Astrocyte of the hippocampus (primary cell): ENCODE data around the gene ZNF784.
"Not testable (repeated sequence)": the region's sequence is repeated elsewhere in the genome, so short reads cannot be mapped to it uniquely, and the experiment has no call there.

Experiments
- DNase-seq: peaks from one replicate; pipeline ENCODE4 v3.0.0; 2011; ENCODE audit warnings: low read depth, low spot score

Gene ZNF784

DNA sequence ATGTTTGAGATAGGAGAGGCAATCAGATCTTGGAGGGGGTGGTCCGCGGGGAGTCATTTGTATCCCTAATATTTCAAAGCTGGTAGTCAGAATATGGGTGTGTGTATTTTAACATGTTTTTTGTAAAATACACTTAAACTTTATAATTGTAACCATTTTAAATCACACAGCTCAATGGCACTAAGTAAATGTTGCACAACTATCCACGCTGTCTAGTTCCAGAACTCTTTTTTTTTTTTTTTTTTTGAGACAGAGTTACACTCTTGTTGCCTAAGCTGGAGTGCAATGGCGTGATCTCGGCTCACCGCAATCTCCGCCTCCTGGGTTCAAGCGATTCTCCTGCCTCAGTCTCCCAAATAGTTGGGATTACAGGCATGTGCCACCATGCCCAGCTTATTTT is 40.5 kb downstream of the ZNF784 start:
- not testable (repeated sequence) for DNase-seq

DNA sequence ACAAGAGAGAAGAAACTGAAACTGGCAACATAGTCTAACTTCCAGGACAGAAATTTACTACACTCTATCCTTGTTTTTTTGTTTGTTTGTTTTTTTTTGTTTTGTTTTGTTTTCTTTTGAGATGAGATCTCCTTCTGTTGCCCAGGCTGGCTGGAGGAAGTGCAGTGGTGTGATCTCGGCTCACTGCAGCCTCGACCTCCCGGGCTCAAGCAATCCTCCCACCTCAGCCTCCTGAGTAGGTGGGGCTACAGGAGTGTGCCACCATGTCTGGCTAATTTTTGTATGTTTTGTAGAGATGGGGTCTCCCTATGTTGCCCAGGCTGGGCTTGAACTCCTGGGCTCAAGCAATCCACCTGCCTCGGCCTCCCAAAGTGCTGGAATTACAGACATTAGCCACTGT is 42.1 kb downstream of the ZNF784 start:
- DNase-seq, result not testable (repeated sequence)

DNA sequence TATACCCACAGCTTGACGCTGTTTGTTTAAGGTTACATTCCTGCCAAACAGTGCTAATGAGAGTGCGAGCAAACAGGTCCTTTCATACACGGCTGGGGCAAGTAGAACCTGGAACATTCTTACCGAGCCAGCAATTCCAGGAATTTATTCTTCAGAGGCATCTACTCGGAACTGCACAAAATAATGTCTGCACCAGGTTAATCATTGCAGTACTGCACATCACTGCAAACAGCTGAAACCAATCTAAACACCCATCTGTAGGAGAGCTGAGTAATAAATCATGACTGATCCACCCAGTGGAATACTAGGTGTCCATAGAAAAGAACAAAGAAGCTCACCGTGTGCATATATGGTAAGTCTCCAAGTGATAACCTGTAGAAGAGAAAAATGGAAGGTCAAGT is 42.5 kb downstream of the ZNF784 start:
- peak; percentile 22 for DNase-seq

DNA sequence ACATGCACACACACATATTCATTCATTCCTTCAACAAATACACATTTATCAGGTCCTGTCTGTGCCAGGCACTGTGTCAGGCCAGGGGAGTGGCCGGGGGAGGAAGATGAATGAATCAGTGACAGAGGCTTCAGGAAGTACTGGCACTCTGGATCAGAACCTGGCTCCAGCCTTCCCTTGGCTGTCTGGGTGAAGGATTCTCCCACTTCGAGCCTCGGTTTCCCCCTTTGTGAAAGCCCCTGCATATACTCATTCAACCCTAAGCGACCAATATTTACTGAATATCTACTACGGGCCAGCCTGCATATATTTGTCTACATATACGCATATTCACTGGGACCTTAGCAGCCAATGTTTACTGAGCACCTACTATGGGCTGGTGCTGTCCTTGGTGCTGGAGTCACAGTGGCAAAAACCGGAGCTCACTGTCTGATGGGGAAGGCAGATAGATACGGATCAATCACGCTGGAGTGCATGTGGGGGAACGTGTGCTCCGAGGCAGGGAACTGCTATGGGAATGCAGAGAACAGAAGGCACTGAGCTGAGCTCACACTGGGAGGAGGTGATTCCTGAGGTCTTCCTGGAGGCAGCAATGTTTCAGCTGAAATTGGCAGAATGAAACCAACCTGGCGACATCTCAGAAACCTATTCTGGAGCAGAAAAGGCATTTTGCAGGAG is 43.1 kb downstream of the ZNF784 start:
- DNase-seq, result peak; percentile 16

DNA sequence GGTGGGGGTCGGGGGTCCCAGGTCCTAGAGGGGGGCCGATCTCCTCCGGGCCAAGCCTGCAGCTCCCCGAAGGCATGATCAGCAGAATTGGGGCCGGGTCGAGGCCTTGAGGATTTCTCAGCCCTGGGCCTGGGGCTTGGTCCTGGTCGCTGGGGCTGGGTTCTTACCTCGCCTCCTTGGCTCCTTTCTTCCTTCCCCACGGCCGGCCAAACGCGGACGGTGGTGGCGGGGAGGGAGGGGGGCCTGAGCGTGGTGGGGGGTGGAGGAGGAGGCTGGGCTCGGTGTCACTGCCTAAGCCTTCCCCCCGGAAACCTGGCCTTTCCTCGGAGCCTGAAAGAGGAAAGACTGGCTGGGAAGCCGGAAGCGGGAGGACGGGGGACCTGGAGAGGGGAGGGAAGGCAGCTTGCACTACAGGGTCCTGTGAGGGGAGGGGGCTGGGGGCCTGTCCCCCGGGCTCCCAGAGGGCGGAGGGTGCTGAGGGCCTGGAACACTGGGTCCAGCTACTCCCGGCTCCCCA is 43.7 kb downstream of the ZNF784 start, which contains the start of gene ZNF579:
TSS of gene ZNF579 (minus strand) at position 221 of the 517 bp plus-strand sequence. CDS start 1,209 bp downstream, outside the sequence.
- peak; percentile 95 for DNase-seq

DNA sequence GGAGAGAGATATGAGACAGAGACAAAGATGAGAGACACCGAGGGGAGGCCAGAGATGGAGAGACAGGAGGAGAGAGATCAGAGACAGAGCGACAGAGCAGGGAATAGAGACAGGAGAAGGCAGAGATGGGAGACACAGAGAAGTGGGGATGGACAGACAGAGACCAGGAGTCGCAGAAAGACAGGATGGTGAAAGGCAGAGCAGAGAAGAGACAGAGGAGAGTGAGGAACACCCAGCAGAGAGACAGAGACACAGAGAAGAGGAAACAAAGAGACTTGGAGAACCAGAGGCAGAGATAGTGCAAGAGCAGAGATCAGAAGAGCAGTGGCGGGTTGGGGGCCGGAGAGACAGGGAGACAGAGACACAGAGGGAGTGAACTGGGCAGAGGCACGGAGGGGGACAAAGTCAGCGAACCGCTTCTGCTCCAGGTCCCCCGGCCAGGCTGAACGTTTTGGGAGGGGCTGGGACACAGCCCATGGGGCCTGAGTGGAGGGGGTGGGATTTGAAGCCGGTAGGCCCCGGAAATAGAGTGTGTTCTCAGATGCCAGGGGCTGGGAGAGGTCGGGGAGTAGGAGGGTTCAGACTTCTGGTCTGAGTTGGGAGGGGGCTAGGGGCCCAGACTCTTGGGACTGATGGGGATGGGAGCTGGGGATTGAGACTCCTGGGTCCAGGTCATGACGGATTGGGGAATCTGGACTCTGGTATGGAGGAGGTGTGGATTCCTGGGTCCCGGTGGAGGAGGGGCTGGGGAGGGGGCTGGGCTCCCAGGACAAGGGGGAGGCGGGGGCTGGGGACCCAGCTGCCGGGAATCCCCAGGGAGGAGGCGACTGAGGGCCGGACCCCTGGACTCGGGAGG is 44.4 kb downstream of the ZNF784 start:
- DNase-seq, result peak; percentile 77

DNA sequence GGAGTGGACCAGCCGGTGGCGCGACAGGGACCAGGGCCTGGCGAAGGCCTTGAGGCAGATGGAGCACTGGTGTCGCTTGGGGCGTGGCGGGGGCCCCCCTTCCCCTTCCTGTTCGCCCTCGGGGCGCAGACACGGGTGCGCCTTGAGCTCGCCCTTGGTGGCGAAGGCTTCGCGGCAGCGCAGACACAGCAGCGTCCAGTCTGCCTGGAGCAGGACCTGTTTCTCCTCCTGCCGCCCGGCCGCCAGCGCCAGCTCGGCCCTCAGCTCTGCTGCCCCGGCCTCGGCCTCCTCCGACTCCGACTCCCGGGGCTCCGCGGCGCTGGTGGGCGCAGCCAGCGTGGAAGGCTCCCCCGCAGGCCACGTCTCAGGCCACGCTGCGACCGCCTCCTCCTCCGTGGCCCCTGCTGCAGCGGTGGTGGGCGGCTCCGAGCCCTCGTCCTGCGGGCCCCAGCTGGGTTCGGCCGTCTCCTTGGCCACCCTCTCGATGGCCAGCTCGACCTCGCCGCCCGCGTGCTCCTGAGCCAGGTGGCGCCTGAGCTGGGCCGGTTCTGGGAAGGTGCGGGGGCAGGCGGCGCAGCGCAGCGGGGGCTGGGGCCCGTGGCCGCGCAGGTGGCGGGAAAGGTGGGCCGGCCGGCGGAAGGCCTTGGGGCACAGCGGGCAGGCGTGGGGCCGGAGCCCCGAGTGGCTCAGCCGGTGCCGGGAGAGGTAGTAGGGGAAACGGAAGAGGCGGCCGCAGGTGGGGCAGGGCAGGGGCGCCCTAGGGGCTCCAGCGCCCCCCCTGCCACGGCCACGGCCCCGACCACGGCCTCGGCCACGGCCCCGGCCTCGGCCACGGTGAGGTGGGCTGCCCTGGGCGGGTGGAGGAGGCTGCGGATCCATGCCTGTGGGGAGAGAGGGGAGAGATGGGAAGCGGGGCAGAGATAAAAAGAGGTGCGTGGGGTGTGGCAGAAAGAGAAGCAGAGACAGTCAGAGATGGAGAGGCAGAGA is 45.3 kb downstream of the ZNF784 start:
- no peak for DNase-seq

DNA sequence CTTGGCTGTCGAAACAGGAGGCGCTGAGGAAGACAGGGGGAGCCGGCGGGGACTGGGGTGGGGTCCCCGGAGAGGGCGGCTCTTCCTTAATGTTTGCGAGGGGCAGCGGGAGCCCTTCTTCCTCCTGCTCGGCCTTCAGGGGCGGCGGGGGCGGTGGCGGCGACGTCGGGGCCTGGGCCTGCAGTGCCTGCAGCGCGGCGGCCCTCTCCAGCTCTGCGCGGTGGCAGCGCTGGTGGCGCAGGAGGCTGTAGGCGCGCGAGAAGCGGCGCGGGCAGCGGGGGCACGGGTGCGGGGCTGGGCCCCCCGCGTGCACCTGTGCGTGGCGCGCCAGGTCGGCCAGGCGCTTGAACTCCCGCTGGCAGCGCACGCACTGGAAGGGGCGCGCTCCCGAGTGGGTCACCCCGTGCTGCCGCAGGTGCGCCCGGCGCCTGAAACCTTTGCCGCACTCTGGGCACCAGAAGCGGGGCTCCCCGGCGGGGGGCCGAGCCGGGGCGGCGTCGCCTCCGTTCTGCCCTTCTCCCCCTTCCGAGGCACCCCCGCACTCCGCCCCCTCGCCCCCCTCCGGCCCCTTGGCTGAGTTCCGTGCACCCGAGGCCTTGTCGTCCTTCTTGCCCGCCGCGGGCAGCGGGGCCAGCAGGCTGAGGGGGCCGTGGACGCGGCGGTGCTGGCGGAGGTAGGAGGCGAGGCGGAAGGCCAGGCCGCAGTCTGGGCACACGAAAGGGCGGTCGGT is 46.2 kb downstream of the ZNF784 start:
- no peak for DNase-seq

DNA sequence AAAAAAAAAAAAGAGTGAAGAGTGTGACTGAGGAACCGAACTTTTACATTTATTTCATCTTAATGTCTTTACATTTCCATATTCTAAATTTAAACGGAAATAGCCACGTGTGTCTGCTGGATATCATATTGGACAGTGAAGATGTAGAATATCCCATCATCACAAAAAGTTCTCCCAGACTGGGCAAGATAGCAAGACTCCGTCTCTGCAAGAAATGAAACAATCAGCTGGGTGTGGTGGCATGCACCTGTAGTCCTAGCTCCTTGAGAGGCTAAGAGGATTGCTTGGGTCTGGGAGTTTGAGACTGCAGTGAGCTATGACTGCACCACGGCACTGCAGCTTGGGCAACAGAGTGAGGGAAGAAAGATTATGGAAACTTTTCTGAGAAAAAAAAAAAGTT is 47.6 kb downstream of the ZNF784 start:
- DNase-seq, result no peak

DNA sequence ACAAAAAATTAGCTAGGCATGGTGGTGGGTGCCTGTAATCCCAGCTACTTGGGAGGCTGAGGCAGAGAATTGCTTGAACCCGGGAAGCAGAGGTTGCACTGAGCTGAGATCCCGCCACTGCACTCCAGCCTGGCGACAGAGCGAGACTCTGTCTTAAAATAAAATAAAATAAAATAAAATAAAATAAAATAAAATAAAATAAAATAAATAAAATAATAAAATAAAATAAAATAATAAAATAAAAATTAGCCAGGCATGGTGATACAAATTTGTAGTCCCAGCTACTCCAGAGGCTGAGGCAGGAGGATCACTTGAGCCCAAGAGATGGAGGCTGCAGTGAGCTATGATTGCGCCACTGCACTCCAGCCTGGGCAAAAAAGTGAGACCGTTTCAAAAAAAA is 50.4 kb downstream of the ZNF784 start:
- DNase-seq, result not testable (repeated sequence)
